HCT116 (cell line): Measurements from ENCODE around the gene KCND1. TPM values are rescaled to one million over a fixed set of nuclear protein-coding genes. Genes with fewer than 3 reads are reported as not detected.

Experiments used
- ATAC-seq: fragments of 200-7000 bp; cut with Tn5 transposase; 2 replicates; pipeline ENCODE4 v1.9.1; 2020; ENCODE audit warnings: mild to moderate bottlenecking, moderate library complexity
- BruUV-seq: library from RNA; stranded (reverse); fragments of 400-500 nt; replicated peaks from 2 replicates; lab custom pipeline; 2021; lab: Mats Ljungman, UMichigan
- CTCF ChIA-PET: fragments of 300-600 bp; sonication (Branson Sonifier 250); formaldehyde crosslinking; loops from one replicate; lab custom pipeline; 2021; ENCODE audit warnings: antibody characterized with exemption; lab: Charles Lee
- POLR2A ChIA-PET: fragments of 300-600, 350-600 bp; sonication (Branson Sonifier 250); formaldehyde crosslinking; loops from one replicate; lab custom pipeline; 2021; ENCODE audit warnings: antibody characterized with exemption; lab: Charles Lee
- RAD21 ChIA-PET, 2 experiments: fragments of 300-600 bp; sonication (Branson Sonifier 250); formaldehyde crosslinking; loops; one replicate each; lab custom pipeline; 2023; ENCODE audit warnings: low total read pairs in 2 of 2; ENCODE audit not compliant: uncharacterized antibody in 2 of 2, unreplicated experiment in 2 of 2, low non-redundant PET in 1 of 2; lab: Charles Lee
- DNase-seq: peaks from one replicate; pipeline ENCODE4 v3.0.0-alpha.2; 2010; ENCODE audit warnings: low read depth, low spot score
- H2AFZ ChIP-seq: fragments of 200-600 bp; shearing (Covaris generic), sonication (generic); 2 replicates; pipeline ENCODE4 v1.6.1; 2017; ENCODE audit warnings: low read depth, mixed run types, mixed read lengths, antibody characterized with exemption, low read length; ENCODE audit not compliant: poor library complexity, severe bottlenecking
- H3K27ac ChIP-seq: 2 replicates; pipeline ENCODE4 v1.5.1; 2012; ENCODE audit warnings: low read depth, low read length
- H3K27me3 ChIP-seq: fragments of 200-600 bp; sonication (generic); 2 replicates; pipeline ENCODE4 v1.6.1; 2016; ENCODE audit warnings: mixed run types, low read length, mixed read lengths; ENCODE audit not compliant: insufficient read depth
- H3K36me3 ChIP-seq, 2 experiments: fragments of 200-500 bp in 1 of 2; fragments of 200-600 bp in 1 of 2; sonication (Bioruptor generic) in 1 of 2; sonication (generic) in 1 of 2; 2 replicates each; pipeline versions ENCODE4 v1.5.1 to v1.6.1; 2014 to 2016; ENCODE audit warnings: low read length in 2 of 2, inconsistent platforms in 1 of 2, mixed read lengths in 1 of 2, mixed run types in 1 of 2; ENCODE audit not compliant: insufficient read depth in 2 of 2, control insufficient read depth in 1 of 2
- H3K4me1 ChIP-seq, 2 experiments: fragments of 200-600 bp in 1 of 2; sonication (generic) in 1 of 2; 2 replicates each; pipeline versions ENCODE4 v1.5.1 to v1.6.1; 2012 to 2017; ENCODE audit warnings: low read length in 2 of 2, inconsistent platforms in 1 of 2, mild to moderate bottlenecking in 1 of 2, mixed read lengths in 1 of 2, mixed run types in 1 of 2, moderate library complexity in 1 of 2; ENCODE audit not compliant: insufficient read depth in 2 of 2, control insufficient read depth in 1 of 2
- H3K4me2 ChIP-seq: fragments of 200-600 bp; sonication (generic); 2 replicates; pipeline ENCODE4 v1.6.1; 2017; ENCODE audit warnings: mixed run types, low read length, mixed read lengths
- H3K4me3 ChIP-seq, 2 experiments: fragments of 200-600 bp in 1 of 2; sonication (generic) in 1 of 2; replicated peaks in 1 of 2; 2 replicates each; pipeline ENCODE4 v1.5.1; 2011 to 2016; ENCODE audit warnings: low read length in 2 of 2, control low read depth in 1 of 2, low read depth in 1 of 2, mild to moderate bottlenecking in 1 of 2, mixed read lengths in 1 of 2, mixed run types in 1 of 2
- H3K79me2 ChIP-seq: fragments of 200-600 bp; sonication (generic); 2 replicates; pipeline ENCODE4 v1.6.1; 2017; ENCODE audit warnings: mild to moderate bottlenecking, mixed run types, low read length, moderate library complexity, mixed read lengths; ENCODE audit not compliant: insufficient read depth
- H3K9ac ChIP-seq: fragments of 200-600 bp; sonication (generic); 2 replicates; pipeline ENCODE4 v1.6.1; 2016; ENCODE audit warnings: low read length, mixed read lengths
- H3K9me2 ChIP-seq: fragments of 200-600 bp; sonication (generic), shearing (Covaris generic); 2 replicates; pipeline ENCODE4 v1.6.1; 2017; ENCODE audit warnings: mixed run types, mild to moderate bottlenecking, moderate library complexity; ENCODE audit not compliant: insufficient read depth
- H3K9me3 ChIP-seq, 2 experiments: fragments of 200-500 bp in 1 of 2; fragments of 200-600 bp in 1 of 2; sonication (Bioruptor generic) in 1 of 2; sonication (generic) in 1 of 2; 2 replicates each; pipeline ENCODE4 v1.6.1; 2014 to 2017; ENCODE audit warnings: low read length in 2 of 2, mixed read lengths in 2 of 2, inconsistent platforms in 1 of 2, low read depth in 1 of 2, mild to moderate bottlenecking in 1 of 2, mixed run types in 1 of 2, moderate library complexity in 1 of 2; ENCODE audit not compliant: control insufficient read depth in 1 of 2, insufficient read depth in 1 of 2
- H4K20me1 ChIP-seq: fragments of 200-600 bp; sonication (generic), shearing (Covaris generic); 2 replicates; pipeline ENCODE4 v1.6.1; 2017; ENCODE audit warnings: mixed run types, mild to moderate bottlenecking, moderate library complexity; ENCODE audit not compliant: insufficient read depth
- CTCF ChIP-seq, 3 experiments: fragments of 200-600 bp in 1 of 3; sonication (generic) in 1 of 3; IDR thresholded peaks in 2 of 3; conservative IDR thresholded peaks in 1 of 3; 2 replicates each; pipeline ENCODE4 v1.5.1; 2012 to 2017; ENCODE audit warnings: low read depth in 2 of 3, low read length in 2 of 3, antibody characterized with exemption in 1 of 3, borderline replicate concordance in 1 of 3, control low read depth in 1 of 3, mild to moderate bottlenecking in 1 of 3, mixed read lengths in 1 of 3, mixed run types in 1 of 3, moderate library complexity in 1 of 3; ENCODE audit not compliant: insufficient read depth in 1 of 3
- EGR1 ChIP-seq: IDR thresholded peaks from 2 replicates; pipeline ENCODE4 v1.6.1; 2012; ENCODE audit warnings: low read depth
- EZH2 ChIP-seq: fragments of 200-600 bp; sonication (generic); IDR thresholded peaks from 2 replicates; pipeline ENCODE4 v1.6.1; 2017; ENCODE audit warnings: antibody characterized with exemption, mixed run types
- FOSL1 ChIP-seq: IDR thresholded peaks from 2 replicates; pipeline ENCODE4 v1.6.1; 2012; ENCODE audit warnings: low read depth
- POLR2AphosphoS5 ChIP-seq: IDR thresholded peaks from 2 replicates; pipeline ENCODE4 v1.6.1; 2011; ENCODE audit warnings: mild to moderate bottlenecking, low read depth, low read length, moderate library complexity
- SP1 ChIP-seq: IDR thresholded peaks from 2 replicates; pipeline ENCODE4 v1.6.1; 2012; ENCODE audit warnings: low read depth
- SRF ChIP-seq: IDR thresholded peaks from 2 replicates; pipeline ENCODE4 v1.6.1; 2012; ENCODE audit warnings: low read depth
- TCF7L2 ChIP-seq: IDR thresholded peaks from 2 replicates; pipeline ENCODE4 v1.7.0; 2011; ENCODE audit warnings: borderline replicate concordance, inconsistent platforms; ENCODE audit not compliant: insufficient read depth, insufficient read length; ENCODE audit errors: extremely low read depth
- YY1 ChIP-seq: IDR thresholded peaks from 2 replicates; pipeline ENCODE4 v1.6.1; 2011; ENCODE audit warnings: low read length, low read depth, moderate library complexity, mild to moderate bottlenecking; ENCODE audit not compliant: insufficient replicate concordance; ENCODE audit errors: extremely low read depth
- ZBTB33 ChIP-seq: IDR thresholded peaks from 2 replicates; pipeline ENCODE4 v1.6.1; 2011; ENCODE audit warnings: mild to moderate bottlenecking, low read length, moderate library complexity; ENCODE audit not compliant: insufficient replicate concordance; ENCODE audit errors: extremely low read depth
- intact Hi-C: fragments of 100-400 bp; cut with micrococcal nuclease; formaldehyde crosslinking; loops from 2 replicates; pipeline ENCODE4 v1.10.0; 2022
- total RNA-seq: library from RNA; stranded (reverse); gene quantifications from one replicate; pipeline ENCODE4 v1.2.1, GENCODE V29; 2021; ENCODE audit not compliant: unreplicated experiment
- TF ChIP-seq, protein P1 (sequence below): IDR thresholded peaks from 2 replicates; pipeline ENCODE4 v1.6.1; 2012; ENCODE audit warnings: low read depth
- TF ChIP-seq, protein P2 (sequence below): IDR thresholded peaks from 2 replicates; pipeline ENCODE4 v1.6.1; 2012

The KCND1 gene
- total RNA-seq, 1 experiment from 2014 or later = 5.5 TPM

GRCh38 chrX:48935301-48935670, 36.4 kb downstream of the KCND1 start (continued):
- TF ChIP-seq ZBTB33 = no peak
- TF ChIP-seq, all 23 proteins: peak for 0

DNA sequence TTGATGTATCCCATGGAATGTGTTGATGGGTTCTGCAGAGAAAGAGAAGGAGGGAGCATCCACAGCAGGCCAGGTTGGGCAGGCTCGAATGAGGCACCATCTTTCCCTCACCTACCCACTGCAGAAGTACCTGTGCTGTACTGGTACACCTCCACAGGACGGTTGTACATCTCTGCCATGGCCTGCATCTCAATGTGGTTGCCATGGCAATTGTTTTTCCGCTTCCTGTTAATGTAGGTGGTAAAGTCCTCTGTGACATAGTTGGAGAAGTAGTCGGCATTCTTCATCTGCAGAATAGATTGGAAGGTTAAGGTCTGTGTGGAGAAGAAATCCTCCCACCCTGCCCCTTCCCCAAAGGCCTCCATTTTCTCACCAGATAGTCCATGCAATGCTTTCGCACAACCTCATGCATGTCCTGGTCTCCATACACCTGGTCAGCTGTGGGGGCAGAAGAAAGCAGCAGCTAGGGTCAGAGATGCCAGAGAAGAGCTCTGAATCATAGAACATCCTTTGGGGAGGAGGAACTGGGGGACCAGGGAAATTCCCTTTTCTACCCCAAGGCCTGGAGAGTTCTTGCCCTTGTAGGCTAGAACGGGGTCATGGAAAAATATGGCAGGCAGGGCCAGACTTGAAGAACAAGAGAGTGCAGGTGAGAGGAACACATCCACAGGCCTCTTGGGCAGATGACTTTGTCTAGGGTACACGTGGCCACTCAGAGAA, 36.9 kb downstream of the KCND1 start:
- POLR2A ChIA-PET = no interaction called here
- no peak for ATAC-seq
- no TSS peak for BruUV-seq
- TF ChIP-seq, protein P1, sequence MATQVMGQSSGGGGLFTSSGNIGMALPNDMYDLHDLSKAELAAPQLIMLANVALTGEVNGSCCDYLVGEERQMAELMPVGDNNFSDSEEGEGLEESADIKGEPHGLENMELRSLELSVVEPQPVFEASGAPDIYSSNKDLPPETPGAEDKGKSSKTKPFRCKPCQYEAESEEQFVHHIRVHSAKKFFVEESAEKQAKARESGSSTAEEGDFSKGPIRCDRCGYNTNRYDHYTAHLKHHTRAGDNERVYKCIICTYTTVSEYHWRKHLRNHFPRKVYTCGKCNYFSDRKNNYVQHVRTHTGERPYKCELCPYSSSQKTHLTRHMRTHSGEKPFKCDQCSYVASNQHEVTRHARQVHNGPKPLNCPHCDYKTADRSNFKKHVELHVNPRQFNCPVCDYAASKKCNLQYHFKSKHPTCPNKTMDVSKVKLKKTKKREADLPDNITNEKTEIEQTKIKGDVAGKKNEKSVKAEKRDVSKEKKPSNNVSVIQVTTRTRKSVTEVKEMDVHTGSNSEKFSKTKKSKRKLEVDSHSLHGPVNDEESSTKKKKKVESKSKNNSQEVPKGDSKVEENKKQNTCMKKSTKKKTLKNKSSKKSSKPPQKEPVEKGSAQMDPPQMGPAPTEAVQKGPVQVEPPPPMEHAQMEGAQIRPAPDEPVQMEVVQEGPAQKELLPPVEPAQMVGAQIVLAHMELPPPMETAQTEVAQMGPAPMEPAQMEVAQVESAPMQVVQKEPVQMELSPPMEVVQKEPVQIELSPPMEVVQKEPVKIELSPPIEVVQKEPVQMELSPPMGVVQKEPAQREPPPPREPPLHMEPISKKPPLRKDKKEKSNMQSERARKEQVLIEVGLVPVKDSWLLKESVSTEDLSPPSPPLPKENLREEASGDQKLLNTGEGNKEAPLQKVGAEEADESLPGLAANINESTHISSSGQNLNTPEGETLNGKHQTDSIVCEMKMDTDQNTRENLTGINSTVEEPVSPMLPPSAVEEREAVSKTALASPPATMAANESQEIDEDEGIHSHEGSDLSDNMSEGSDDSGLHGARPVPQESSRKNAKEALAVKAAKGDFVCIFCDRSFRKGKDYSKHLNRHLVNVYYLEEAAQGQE = no peak
- TF ChIP-seq SRF = no peak
- no peak for TF ChIP-seq EGR1
- no peak for TF ChIP-seq EZH2
- TF ChIP-seq, protein P2, sequence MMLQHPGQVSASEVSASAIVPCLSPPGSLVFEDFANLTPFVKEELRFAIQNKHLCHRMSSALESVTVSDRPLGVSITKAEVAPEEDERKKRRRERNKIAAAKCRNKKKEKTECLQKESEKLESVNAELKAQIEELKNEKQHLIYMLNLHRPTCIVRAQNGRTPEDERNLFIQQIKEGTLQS = no peak
- TF ChIP-seq TCF7L2 = no peak
- no peak for TF ChIP-seq YY1
- TF ChIP-seq SP1 = no peak
- TF ChIP-seq POLR2AphosphoS5 = no peak
- TF ChIP-seq ZBTB33 = no peak
- no peak for TF ChIP-seq CTCF (IDR thresholded peaks at IDR 0.05 in 2 of 3, conservative IDR thresholded peaks at IDR 0.05 in 1 of 3; ENCODE audit: borderline replicate concordance in 1 of 3, insufficient read depth in 1 of 3, low read depth in 2 of 3, low read length in 2 of 3)
- TF ChIP-seq FOSL1 = no peak

More for the DNA sequence above, 36.9 kb downstream of the KCND1 start:
- DNase-seq = no peak
- RAD21 ChIA-PET = no interaction called here
- no peaks in the 10 kb centered on the region for H3K9me2 ChIP-seq
- no peaks in the 10 kb centered on the region for H3K4me1 ChIP-seq
- H3K9ac ChIP-seq = no peak overlapping the region
- H3K36me3 ChIP-seq = peaks cover 2 to 3% of the 10 kb centered on the region in 2 experiments; a peak in 3 of 4 replicates
- no peak overlapping the region for H3K4me3 ChIP-seq
- no peaks in the 10 kb centered on the region for H4K20me1 ChIP-seq
- CTCF ChIA-PET = interaction anchor here (0.6 kb wide), 1 partner anchor 147 kb away, joined by 3 read pairs; no protein-coding TSS in a partner anchor
- H2AFZ ChIP-seq = no peak overlapping the region
- H3K27me3 ChIP-seq = no peaks in the 10 kb centered on the region
- peaks cover 17% of the 10 kb centered on the region; the same call in 1 of the 2 replicates for H3K79me2 ChIP-seq
- no peak overlapping the region for H3K4me2 ChIP-seq
- H3K27ac ChIP-seq = no peak overlapping the region
- intact Hi-C loops = no loop called here
- H3K9me3 ChIP-seq = no peaks in the 10 kb centered on the region
